ENCODE measurements around the gene PWWP2B. TPM values are rescaled to one million over a fixed set of nuclear protein-coding genes. Genes with fewer than 3 reads are reported as not detected.

Gene PWWP2B
- total RNA-seq, 1 donor from 2014 or later = 49.4 TPM

GRCh38 chr10:132411561-132412253, 14.7 kb downstream of the PWWP2B start:
- no peak for TF ChIP-seq CTCF (IDR thresholded peaks at IDR 0.05; ENCODE audit: partially characterized antibody, unreplicated experiment)
- DNase-seq = no peak
- peak overlapping the region; percentile 70 for H3K27ac Mint-ChIP-seq (ENCODE audit: unreplicated experiment)
- peak overlapping the region; percentile 75 for H3K4me3 Mint-ChIP-seq (ENCODE audit: unreplicated experiment)
- H3K4me1 Mint-ChIP-seq (ENCODE audit: low read depth, unreplicated experiment) = peaks cover 41% of the 10 kb centered on the region
- peaks cover 8% of the 10 kb centered on the region for H3K27me3 Mint-ChIP-seq (ENCODE audit: unreplicated experiment)
- H3K36me3 Mint-ChIP-seq (ENCODE audit: unreplicated experiment) = peaks cover 4% of the 10 kb centered on the region
- H3K9me3 Mint-ChIP-seq (ENCODE audit: unreplicated experiment) = peaks cover 12% of the 10 kb centered on the region

- no peak for TF ChIP-seq CTCF (IDR thresholded peaks at IDR 0.05; ENCODE audit: partially characterized antibody, unreplicated experiment)
These were observed 15.6 kb downstream of the PWWP2B start for GRCh38 chr10:132412316-132413192.

GRCh38 chr10:132413226-132414205, 16.5 kb downstream of the PWWP2B start:
- H3K27ac Mint-ChIP-seq (ENCODE audit: unreplicated experiment) = peak overlapping the region; percentile 43
- no peak for TF ChIP-seq CTCF (IDR thresholded peaks at IDR 0.05; ENCODE audit: partially characterized antibody, unreplicated experiment)
- peaks cover 4% of the 10 kb centered on the region for H3K36me3 Mint-ChIP-seq (ENCODE audit: unreplicated experiment)
- peaks cover 39% of the 10 kb centered on the region for H3K4me1 Mint-ChIP-seq (ENCODE audit: low read depth, unreplicated experiment)
- peaks cover 6% of the 10 kb centered on the region for H3K27me3 Mint-ChIP-seq (ENCODE audit: unreplicated experiment)
- H3K9me3 Mint-ChIP-seq (ENCODE audit: unreplicated experiment) = peaks cover 13% of the 10 kb centered on the region
- H3K4me3 Mint-ChIP-seq (ENCODE audit: unreplicated experiment) = peak overlapping the region; percentile 30
- DNase-seq = no peak

More at GRCh38 chr10:132412316-132413192, 15.6 kb downstream of the PWWP2B start:
- no peak for DNase-seq
- peaks cover 12% of the 10 kb centered on the region for H3K9me3 Mint-ChIP-seq (ENCODE audit: unreplicated experiment)
- H3K27ac Mint-ChIP-seq (ENCODE audit: unreplicated experiment) = no peak overlapping the region
- H3K4me1 Mint-ChIP-seq (ENCODE audit: low read depth, unreplicated experiment) = peaks cover 38% of the 10 kb centered on the region
- H3K27me3 Mint-ChIP-seq (ENCODE audit: unreplicated experiment) = peaks cover 8% of the 10 kb centered on the region
- peaks cover 4% of the 10 kb centered on the region for H3K36me3 Mint-ChIP-seq (ENCODE audit: unreplicated experiment)
- H3K4me3 Mint-ChIP-seq (ENCODE audit: unreplicated experiment) = no peak overlapping the region

GRCh38 chr10:132414402-132415016, 17.5 kb downstream of the PWWP2B start:
- Mint-ChIP-seq H3K4me3 (ENCODE audit: unreplicated experiment) (no peak overlapping the region), H3K9me3 (ENCODE audit: unreplicated experiment) (peaks cover 13% of the 10 kb centered on the region), H3K27me3 (ENCODE audit: unreplicated experiment) (peaks cover 6% of the 10 kb centered on the region), H3K4me1 (ENCODE audit: low read depth, unreplicated experiment) (peaks cover 44% of the 10 kb centered on the region), H3K36me3 (ENCODE audit: unreplicated experiment) (peaks cover 4% of the 10 kb centered on the region), H3K27ac (ENCODE audit: unreplicated experiment) (peak overlapping the region; percentile 43)
- no peak for TF ChIP-seq CTCF (IDR thresholded peaks at IDR 0.05; ENCODE audit: partially characterized antibody, unreplicated experiment)
- no peak for DNase-seq

All from glutamatergic neuron (in vitro differentiated cells).